Skeletal muscle tissue (tissue), 4 donors: ENCODE results near the gene NOL9. TPM values are rescaled to one million over a fixed set of nuclear protein-coding genes. Genes with fewer than 3 reads are reported as not detected.

ENCODE experiments used
- H3K27ac ChIP-seq: one replicate; pipeline ENCODE4 v1.7.0; 2013; ENCODE audit warnings: mild to moderate bottlenecking, low read depth, low read length, inconsistent platforms
- H3K27me3 ChIP-seq, 3 donors: one replicate each; pipeline ENCODE4 v1.7.0; 2013; ENCODE audit warnings: low read length in 3 of 3; ENCODE audit not compliant: control insufficient read depth in 3 of 3, insufficient read depth in 3 of 3
- H3K36me3 ChIP-seq, 3 donors: one replicate each; pipeline ENCODE4 v1.7.0; 2013; ENCODE audit warnings: low read length in 3 of 3; ENCODE audit not compliant: control insufficient read depth in 3 of 3, insufficient read depth in 3 of 3
- H3K4me1 ChIP-seq, 3 donors: one replicate each; pipeline ENCODE4 v1.7.0; 2013; ENCODE audit warnings: low read length in 3 of 3, mild to moderate bottlenecking in 3 of 3; ENCODE audit not compliant: control insufficient read depth in 3 of 3, insufficient read depth in 3 of 3
- H3K4me3 ChIP-seq, 3 donors: one replicate each; pipeline ENCODE4 v1.7.0; 2013; ENCODE audit warnings: low read length in 3 of 3
- H3K9ac ChIP-seq, 3 donors: one replicate each; pipeline ENCODE4 v1.7.0; 2013; ENCODE audit warnings: low read length in 3 of 3, mild to moderate bottlenecking in 3 of 3, moderate library complexity in 2 of 3, low read depth in 1 of 3
- H3K9me3 ChIP-seq, 3 donors: one replicate each; pipeline ENCODE4 v1.7.0; 2013; ENCODE audit warnings: low read length in 3 of 3; ENCODE audit not compliant: control insufficient read depth in 3 of 3
- total RNA-seq: library from RNA; depleted of rRNA; stranded (reverse); fragments of >200 nt; gene quantifications from one replicate; pipeline ENCODE4 v1.2.3, GENCODE V29; 2014
- donor health status: Osteomylitis.

The NOL9 gene
- total RNA-seq, 1 donor from 2014 or later, result 24.0 TPM

- Histone ChIP-seq H3K4me1 (peaks cover 77 to 98% (median 93%) of the 10 kb centered on the region in 3 donors), H3K36me3 (peaks cover 58 to 67% (median 64%) of the 10 kb centered on the region in 3 donors), H3K9me3 (no peaks in the 10 kb centered on the region), H3K27me3 (no peaks in the 10 kb centered on the region), H3K27ac (no peak overlapping the region), H3K4me3 (no peak overlapping the region), H3K9ac (peak overlapping the region in 2 of 3 donors; percentile 57 to 77)
These were observed 35.7 kb upstream of the NOL9 start for GRCh38 chr1:6590046-6590445.

DNA sequence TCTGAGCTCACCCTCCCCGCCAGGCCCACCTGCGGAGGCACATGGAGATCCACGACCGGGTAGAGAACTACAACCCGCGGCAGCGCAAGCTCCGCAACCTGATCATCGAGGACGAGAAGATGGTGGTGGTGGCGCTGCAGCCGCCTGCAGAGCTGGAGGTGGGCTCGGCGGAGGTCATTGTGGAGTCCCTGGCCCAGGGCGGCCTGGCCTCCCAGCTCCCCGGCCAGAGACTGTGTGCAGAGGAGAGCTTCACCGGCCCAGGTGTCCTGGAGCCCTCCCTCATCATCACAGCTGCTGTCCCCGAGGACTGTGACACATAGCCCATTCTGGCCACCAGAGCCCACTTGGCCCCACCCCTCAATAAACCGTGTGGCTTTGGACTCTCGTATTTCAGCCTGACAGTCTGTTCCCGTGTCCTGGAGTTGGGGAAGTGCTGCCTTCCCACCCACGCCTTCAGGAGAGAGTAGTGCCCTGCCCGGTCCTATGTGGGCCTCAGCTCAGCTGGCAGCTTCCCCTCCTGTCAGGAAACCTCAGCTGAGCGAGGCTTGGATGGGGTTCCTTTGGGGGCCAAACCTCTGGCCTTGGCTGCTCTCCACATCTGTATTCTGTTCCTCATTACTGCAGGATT, 34.7 kb upstream of the NOL9 start:
- peak overlapping the region in 2 of 3 donors; percentile 57 to 77 for H3K9ac ChIP-seq
- no peaks in the 10 kb centered on the region for H3K9me3 ChIP-seq
- H3K36me3 ChIP-seq, result peaks cover 50 to 59% (median 54%) of the 10 kb centered on the region in 3 donors
- peak overlapping the region in 1 of 3 donors; percentile 22 for H3K4me3 ChIP-seq
- peaks cover 87 to 97% (median 97%) of the 10 kb centered on the region in 3 donors for H3K4me1 ChIP-seq
- peak overlapping the region; percentile 49 for H3K27ac ChIP-seq
- no peaks in the 10 kb centered on the region for H3K27me3 ChIP-seq

DNA sequence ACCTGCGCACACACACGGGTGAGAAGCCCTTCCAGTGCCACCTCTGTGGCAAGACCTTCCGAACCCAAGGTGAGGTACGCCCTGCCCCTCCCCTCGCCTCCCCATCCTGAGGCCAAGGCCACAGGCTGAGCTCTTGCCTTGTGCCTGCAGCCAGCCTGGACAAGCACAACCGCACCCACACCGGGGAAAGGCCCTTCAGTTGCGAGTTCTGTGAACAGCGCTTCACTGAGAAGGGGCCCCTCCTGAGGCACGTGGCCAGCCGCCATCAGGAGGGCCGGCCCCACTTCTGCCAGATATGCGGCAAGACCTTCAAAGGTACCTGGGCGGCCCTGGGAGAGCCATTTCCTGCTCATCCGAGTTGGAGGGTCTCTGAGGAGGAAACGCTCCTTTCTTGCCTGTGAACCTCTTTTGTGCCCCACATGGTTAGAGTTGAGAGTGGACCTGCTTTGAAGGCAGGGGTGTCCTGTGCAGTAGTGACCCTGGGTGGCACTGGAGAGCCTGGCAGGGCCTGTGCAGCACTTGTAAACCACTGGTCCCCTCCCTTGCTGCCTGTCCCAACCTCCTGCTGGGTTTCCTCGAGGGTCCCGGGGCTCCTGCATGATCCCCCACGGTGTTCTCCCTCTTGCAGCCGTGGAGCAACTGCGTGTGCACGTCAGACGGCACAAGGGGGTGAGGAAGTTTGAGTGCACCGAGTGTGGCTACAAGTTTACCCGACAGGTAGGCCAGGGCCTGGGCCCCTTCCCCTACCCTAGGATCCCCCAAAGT, 34.0 kb upstream of the NOL9 start:
- Histone ChIP-seq H3K4me1 (peaks cover 82 to 93% (median 90%) of the 10 kb centered on the region in 3 donors), H3K36me3 (peaks cover 43 to 52% (median 47%) of the 10 kb centered on the region in 3 donors), H3K4me3 (peak overlapping the region in 2 of 3 donors; percentile 32 to 45), H3K27me3 (no peaks in the 10 kb centered on the region), H3K9ac (peak overlapping the region; percentile 3 to 77 (median 61)), H3K9me3 (no peaks in the 10 kb centered on the region), H3K27ac (peak overlapping the region; percentile 49)

DNA sequence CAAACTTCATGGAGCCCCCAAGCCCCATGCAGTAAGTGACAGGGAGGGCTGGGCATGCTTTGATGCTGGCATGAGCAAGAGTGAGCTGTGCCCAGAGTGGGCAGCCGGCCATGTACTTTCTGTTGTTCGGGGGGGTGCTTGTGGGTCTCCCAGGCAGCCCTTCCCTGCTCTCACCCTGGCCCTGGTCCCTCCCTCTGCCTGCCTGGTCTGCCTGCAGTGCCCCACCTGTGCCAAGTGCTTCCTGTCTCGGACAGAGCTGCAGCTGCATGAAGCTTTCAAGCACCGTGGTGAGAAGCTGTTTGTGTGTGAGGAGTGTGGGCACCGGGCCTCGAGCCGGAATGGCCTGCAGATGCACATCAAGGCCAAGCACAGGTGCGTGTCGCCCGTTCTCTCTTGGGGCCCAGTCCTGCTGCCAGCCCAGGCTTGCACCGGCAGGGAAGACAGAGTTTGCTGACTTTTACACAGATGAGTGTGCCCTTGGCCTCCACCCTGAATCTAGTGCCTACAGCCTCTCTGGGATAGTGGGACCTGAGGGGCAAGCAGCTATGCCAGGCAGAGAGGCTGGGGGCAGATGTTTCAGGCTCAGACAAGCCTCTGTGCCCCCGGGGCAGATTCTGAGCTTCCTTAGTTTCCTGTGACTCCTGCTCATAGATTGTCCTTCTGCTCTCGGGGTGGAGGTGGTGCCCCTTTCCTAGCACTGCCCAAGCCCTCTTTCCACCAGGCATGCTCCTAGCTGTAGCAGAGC, 33.1 kb upstream of the NOL9 start:
- peaks cover 34 to 48% (median 38%) of the 10 kb centered on the region in 3 donors for H3K36me3 ChIP-seq
- peak overlapping the region in 2 of 3 donors; percentile 32 to 45 for H3K4me3 ChIP-seq
- peak overlapping the region; percentile 42 for H3K27ac ChIP-seq
- H3K9me3 ChIP-seq, result no peaks in the 10 kb centered on the region
- peaks cover 75 to 85% (median 83%) of the 10 kb centered on the region in 3 donors for H3K4me1 ChIP-seq
- H3K9ac ChIP-seq, result peak overlapping the region in 2 of 3 donors; percentile 61 to 77
- H3K27me3 ChIP-seq, result no peaks in the 10 kb centered on the region

DNA sequence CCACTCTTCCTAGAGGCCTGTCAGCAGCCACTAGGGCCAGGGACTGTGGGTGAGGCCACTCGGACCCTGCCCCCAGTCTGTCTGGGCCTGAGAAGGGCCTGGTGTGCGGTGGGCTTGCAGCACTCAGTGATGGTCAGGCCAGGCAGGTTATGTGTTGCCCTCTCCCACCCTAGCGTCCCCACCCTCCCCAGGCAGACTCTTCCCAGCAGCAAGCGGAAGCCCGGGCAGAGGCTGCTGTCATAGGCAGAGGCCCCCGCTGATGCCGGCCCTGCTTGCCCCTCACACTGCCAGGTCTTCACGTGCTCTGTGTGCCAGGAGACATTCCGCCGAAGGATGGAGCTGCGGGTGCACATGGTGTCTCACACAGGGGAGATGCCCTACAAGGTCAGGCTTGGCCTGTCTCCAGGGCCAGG, 32.1 kb upstream of the NOL9 start:
- no peaks in the 10 kb centered on the region for H3K27me3 ChIP-seq
- peak overlapping the region in 1 of 3 donors; percentile 77 for H3K9ac ChIP-seq
- H3K4me3 ChIP-seq, result no peak overlapping the region
- no peaks in the 10 kb centered on the region for H3K9me3 ChIP-seq
- peaks cover 28 to 41% (median 28%) of the 10 kb centered on the region in 3 donors for H3K36me3 ChIP-seq
- H3K27ac ChIP-seq, result no peak overlapping the region
- H3K4me1 ChIP-seq, result peaks cover 70 to 85% (median 83%) of the 10 kb centered on the region in 3 donors

DNA sequence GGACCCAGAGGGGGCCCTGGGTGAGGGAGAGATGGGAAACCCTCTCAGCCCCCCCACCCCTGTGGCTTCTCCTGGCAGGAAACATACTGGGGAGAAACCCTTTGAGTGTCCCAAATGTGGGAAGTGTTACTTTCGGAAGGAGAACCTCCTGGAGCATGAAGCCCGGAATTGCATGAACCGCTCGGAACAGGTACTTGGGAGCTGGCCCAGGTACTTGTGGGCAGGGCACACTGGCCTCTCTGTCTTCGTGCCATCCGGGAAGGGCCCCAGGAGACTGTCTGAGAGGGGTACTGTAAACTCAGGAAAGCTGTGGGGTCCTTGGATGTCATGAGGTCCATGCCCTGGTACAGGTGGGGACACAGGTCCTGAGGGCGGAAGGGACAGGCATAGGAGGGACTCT, 31.5 kb upstream of the NOL9 start:
- Histone ChIP-seq H3K27ac (no peak overlapping the region), H3K36me3 (peaks cover 23 to 36% (median 23%) of the 10 kb centered on the region in 3 donors)

GRCh38 chr1:6585081-6585722, 30.9 kb upstream of the NOL9 start:
- Histone ChIP-seq H3K9ac (peak overlapping the region in 1 of 3 donors; percentile 54), H3K27ac (no peak overlapping the region), H3K4me1 (peaks cover 69 to 87% (median 83%) of the 10 kb centered on the region in 3 donors)

More for the DNA sequence above, 31.5 kb upstream of the NOL9 start:
- peaks cover 70 to 85% (median 83%) of the 10 kb centered on the region in 3 donors for H3K4me1 ChIP-seq
- H3K27me3 ChIP-seq, result no peaks in the 10 kb centered on the region
- no peak overlapping the region for H3K4me3 ChIP-seq
- H3K9ac ChIP-seq, result peak overlapping the region in 1 of 3 donors; percentile 45
- H3K9me3 ChIP-seq, result no peaks in the 10 kb centered on the region

DNA sequence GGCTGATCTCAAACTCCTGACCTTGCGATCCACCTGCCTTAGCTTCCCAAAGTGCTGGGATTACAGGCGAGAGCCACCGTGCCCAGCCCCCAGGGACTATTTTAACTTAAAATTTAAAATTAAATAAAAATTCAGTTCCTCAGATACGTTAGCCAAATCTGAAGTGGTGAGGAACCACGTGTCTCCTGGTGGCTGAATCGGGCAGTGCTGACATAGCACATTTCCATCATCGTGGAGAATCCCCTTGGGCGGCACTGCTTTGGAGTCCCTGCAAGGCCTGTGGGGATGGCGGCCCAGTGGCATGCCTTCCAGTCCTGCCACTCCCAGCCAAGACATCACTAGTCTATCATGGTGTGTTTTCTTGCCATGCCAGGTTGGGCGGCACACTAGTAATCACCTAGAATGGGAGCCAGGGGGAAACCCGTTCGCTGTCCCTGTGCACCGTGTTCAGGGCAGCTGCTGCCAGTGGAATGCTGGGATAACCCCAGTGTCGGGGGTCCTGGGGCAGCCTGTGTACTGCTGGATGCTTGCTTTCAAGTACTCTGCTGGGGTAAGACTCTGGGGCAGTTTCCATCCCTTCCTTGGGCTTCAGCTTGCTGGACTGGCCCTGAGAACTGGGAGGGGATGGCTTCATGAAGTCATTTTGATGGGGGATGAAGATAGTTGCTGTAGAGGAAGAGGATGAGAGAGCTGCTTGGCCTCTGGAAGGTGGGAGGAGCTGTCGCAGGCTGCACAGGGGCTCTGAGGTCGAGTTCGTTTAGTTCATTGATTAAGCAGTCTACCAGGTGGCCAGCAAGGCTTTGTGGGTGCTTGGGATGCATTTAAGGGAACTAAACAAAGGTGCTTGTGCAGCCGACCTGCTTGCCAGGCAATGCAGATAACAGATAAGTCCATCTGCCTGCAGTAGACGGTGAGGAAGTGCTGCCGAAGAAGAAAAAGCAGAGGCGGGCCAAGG, 30.1 kb upstream of the NOL9 start:
- Histone ChIP-seq H3K4me1 (peaks cover 64 to 81% (median 81%) of the 10 kb centered on the region in 3 donors), H3K27ac (no peak overlapping the region), H3K4me3 (no peak overlapping the region), H3K9ac (peak overlapping the region in 2 of 3 donors; percentile 43 to 54), H3K9me3 (no peaks in the 10 kb centered on the region), H3K27me3 (no peaks in the 10 kb centered on the region), H3K36me3 (peaks cover 12 to 22% (median 13%) of the 10 kb centered on the region in 3 donors)

More at GRCh38 chr1:6585081-6585722, 30.9 kb upstream of the NOL9 start:
- Histone ChIP-seq H3K36me3 (peaks cover 20 to 30% (median 21%) of the 10 kb centered on the region in 3 donors), H3K27me3 (no peaks in the 10 kb centered on the region), H3K9me3 (no peaks in the 10 kb centered on the region), H3K4me3 (no peak overlapping the region)
